NCI-H2196 (cell line): Measurements from ENCODE around the gene CARD10.

Experiments
- DNase-seq: peaks from one replicate; lab custom pipeline; 2025; ENCODE audit not compliant: unreplicated experiment; lab: John Stamatoyannopoulos, UW

CARD10 gene

DNA sequence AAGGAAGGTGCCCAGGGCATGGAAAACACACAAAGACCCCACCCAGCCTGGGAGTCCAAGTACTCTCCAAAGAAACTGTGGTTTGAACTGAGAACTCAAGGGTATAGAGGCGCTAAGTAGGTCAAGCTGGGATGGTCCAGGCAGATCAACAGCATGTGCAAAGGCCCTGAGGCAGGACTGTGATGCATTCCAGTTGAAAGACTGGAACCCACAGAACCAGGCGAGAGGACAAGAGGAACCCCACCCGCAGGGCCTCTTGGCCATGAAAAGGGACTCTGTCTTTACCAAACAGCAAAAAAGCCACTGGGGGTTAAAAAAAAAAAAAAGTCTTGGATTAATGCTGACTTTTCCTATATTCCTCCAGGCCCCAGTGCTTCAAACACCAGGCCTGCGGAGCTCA, 14.3 kb downstream of the CARD10 start:
- DNase-seq = no peak

DNA sequence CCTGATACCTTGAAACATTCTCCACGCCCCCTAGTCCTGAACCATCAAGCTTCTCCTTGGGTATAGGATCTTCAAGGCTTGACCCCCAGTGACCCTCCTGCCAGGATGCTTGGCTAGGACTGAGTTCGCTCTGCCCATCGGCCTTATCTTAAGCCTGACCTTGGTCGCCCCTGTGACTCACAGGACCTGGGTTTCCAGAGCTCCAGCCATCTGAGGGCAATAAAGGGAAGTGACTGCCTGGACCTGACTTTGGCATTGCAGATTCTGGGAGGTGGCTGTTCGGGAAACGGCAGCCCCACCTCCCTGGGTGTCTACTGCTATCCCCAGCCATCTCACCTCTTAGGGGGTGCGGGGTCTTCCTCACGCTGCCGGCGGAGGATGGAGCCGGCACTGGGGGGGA, 15.4 kb downstream of the CARD10 start:
- no peak for DNase-seq

DNA sequence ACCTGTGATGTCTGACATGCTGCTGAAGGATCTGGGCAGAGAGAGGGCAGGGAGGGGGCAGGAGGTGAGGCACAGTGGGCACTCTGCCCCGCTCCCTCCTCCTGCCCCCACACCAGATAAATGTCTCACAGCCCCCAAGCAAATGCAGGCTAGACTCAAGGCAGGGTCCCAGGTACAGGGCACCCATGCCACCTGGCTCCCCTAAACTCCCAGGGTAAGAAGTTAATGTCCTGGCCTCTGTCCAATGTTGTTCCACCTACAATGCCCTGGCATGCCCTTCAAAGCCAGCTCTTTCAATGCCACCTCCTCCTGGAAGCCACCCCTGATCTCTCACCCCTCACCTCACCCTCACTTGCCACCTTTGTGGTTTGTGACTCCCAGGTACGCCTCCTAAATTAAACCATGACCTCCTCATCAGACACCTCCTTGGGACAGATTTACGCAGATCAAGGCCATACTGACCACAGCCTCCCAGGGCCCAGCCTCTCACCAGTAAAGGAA, 16.0 kb downstream of the CARD10 start:
- no peak for DNase-seq

DNA sequence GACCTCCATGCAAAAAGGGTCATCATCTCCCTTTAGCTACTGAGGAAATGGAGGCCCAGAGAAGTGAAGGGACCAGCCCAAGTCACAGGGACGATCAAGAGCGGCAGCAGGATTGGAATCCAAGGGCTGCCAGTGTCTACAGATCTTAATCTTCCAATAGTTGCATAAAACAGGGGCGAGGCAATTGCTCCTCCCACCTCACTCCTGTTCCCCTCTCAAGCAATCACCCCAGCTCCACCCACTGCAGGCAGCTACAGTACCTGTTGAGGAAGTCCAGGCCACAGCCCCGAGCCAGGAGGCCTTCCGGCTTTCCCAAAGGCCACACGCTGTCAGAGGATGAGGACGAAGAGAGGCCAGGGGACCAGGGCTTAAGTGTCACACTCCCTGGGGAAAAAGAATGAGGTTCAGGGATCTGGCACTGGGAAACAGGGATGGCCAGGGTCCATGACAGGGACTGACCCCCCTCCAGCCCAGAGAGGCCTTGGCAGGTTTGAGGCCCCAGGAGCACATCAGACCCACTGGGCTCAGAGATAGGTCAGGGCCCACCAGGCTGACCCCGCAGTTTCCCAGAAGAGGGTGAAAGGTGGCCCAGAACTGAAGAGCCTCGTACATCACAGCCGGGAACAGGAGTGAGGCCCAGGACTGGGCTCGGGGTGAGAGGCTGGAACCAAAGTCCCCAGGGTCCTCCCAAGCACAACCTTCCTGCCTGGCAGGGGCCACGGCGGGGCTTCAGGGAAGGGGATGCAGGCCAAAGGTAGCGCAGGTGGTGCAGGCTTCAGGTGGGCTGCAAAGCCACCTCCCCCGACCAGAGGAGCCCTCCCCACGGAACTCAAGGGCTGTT, 16.7 kb downstream of the CARD10 start:
- peak; percentile 8 for DNase-seq

DNA sequence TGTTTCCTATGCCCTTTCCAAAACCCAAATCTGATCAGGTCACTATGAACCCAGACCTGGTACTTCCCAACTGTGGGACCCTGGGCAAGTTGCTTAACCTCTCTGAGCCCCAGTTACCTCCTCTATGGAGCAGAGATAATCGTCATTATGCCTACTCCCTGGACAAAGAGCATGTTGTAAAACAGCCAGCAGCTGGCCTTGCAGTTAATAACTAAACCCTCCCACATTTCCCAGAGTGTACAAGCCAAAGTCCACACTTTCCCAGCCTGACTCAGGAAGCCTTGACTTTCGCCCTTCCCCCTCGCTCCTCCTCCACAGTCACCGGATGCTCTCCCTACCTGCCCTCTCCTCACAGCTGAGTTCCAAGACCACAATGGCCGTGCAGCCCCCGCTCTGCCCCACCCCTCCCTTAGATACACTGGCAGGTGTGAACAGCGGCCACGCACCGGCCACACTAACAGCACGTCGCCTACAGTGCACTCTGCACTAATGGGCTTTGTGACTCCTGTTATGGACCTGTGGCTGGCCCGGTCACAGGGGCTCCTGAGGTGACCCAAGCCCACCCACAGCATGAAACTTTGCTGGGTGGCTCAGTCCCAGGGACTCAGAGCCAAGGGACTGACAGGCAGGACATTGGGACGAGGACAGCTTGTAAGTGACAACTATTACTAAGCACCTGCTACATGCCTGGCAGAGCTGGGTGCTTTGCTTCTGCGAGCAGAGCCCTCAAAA, 17.4 kb downstream of the CARD10 start:
- DNase-seq = peak; percentile 72

DNA sequence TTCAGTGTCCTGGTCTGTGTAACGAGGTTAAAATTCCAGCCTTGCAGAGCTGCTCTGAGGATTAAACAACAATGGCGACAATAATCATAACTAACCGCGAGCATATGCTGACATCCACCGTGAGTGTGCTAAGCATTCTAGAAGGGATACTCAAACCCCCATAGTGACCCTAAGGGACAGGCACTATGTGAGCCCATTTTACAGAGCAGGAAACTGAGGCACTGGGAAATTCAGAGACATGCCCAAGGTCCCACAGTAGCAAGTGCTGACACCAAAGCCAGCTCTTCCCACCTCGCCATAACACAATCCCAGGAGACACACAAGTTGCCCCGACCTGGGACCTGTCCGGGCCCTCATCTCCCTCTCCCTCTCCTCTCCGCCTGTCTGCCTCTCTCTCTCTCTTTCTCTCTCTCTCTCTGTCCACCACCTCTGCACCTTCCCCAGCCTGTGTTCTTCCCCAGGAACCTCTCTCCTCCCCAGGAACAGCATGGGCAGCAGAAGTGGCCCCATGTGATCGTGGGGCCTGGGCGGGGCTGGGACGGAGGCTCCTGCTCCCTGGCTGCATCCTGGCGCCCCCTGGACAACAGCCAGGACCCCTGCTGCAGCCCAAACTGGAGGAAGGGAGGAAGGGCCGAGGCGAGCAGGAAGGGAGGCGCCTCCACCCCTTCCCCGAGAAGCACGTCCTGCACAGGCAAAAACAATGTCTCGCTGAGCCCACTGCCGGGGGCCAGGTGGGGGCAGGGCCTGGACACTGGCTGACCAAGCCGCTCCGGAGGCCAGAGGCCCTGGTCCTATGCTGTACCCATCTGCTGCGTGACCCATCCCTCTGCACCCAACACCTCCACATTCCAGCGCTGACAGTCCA, 18.2 kb downstream of the CARD10 start:
- DNase-seq = no peak

DNA sequence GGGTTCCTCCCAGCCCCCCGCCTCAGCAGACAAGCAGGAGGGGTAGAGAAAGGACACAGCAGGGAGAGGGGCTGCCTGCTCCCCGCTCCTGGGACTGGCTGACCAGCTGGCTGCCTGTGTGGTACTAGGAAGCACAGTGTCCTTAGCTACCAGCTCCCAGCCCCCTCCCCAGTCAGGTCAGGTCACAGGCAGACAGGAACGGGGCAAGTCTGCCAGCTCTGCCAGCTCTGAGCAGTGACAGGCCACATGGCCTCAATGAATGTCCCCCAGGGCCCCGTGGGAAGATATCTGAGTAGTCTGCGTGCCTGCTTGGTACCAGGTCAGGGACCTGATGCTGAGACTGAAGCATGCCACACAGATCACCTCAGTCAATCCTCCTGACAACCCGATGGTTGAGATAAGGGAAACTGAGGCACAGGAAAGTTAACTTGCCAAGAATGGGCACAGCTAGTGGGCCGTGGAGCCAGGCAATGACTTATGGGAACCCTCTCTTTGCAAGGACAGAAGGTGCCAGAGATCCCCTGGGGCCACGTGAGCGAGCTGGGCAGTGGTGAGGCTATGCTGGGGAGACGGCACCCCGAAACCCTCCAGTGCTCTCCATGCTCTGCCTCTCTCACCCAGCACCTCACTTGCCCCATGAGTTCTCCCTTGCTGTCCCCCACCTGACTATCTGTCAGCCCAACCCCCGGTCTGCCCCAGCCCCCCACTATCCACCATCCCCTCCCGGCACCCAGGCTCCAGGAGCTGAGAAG, 19.2 kb downstream of the CARD10 start:
- DNase-seq = no peak

DNA sequence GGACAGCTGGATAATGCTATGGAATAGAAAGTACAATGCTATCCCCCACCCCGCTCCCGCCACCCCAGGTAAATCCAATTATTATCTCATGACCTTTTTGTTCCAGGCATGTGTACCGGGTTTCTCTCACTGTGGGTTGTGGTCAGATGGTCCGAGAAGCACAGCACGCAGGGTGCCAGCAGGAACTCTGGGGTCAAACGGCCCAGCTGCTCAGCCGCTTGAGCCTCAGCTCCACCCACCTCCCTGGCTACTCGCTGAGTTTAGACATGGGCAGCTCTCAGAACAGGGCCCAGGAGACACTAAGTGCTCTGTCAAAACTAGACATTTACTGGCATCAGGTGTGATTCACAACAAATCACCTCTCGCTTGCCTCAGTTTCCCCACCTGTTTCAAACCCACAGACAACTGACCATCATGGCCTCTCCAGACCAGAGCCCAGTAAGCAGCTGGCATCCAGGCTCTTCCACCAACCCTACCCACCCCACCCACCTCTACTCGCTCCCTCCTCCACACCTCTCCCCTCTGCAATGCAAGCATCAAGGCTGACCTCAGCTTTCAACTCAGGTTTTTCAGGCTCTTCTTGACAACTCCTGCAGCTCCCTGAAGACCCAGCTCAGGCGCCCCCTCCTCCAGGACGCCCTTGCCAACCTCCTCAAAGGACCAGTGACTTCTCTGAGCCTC, 20.0 kb downstream of the CARD10 start:
- no peak for DNase-seq

DNA sequence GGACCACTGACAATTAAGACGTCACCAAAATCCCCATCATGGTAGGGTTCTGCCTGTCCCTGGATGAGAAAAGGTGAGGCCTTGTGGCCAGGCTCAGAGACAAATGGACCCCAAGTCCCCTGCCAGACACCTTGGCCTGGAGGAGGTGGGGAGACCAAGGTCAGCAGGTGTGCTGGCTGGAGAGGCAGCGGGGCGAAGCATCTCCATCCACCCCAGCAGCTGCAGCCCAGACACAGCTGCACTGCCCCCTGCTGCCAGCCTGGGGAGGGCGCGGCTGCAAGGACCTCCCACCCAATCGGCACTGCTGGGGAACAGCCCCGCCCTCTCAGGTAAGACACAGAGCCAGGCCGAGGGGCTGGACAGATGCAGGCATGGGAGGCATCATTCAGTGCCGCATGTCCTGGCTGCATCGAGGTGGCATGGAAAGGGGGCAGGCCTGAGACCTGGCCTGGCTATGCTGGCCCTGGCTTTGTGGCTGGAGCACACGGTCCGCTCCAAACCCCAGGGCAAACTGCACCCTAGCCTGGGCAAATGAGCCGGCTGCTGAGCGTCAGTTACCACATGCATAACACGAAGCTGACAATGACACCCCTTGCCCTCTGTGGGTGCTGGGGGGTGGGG, 20.8 kb downstream of the CARD10 start:
- DNase-seq = peak; percentile 11

DNA sequence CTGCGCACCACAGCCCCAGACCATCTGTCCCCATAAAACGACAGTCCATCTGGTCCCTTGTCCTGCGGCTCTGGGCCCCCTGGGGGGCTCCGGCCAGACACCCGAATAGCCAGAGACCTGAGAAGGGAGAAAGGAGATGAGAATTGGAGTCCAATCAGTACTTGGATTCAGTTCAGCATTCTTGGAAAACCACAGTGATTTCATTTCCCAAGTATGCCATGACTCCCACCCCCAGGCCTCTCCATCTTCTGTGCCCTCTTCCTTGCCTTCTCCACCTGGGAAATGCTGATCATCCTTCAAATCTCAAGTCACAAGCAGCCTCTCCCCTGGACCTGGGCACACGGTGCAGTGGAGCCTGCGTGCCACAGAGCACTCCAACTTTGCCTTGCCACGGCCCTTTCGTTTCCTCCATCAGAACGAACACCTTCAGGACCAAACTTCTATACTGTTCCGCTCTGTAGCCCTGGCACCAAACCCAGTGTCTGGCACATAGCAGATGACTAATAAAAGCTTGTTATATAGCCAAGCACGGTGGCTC, 22.1 kb downstream of the CARD10 start:
- DNase-seq = no peak

DNA sequence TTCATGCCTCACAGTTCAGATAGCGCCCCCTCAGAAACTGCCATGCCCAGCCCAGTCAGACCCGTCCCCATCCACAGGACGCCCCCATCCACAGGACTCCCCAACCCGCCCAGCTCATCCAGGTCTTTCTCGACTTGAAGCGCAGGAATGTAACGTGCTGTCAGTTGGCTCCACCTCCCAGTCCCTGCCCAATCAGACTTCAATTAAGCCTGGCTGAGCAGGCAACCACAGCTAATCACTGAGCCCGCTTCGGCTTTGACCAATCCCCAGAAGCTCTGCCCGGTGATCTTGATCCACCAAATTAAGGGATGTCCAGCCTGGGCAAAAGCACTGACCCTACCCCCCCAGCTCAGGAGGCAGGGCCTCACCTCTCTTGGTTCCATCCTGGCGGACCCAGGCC, 22.6 kb downstream of the CARD10 start:
- DNase-seq = no peak

DNA sequence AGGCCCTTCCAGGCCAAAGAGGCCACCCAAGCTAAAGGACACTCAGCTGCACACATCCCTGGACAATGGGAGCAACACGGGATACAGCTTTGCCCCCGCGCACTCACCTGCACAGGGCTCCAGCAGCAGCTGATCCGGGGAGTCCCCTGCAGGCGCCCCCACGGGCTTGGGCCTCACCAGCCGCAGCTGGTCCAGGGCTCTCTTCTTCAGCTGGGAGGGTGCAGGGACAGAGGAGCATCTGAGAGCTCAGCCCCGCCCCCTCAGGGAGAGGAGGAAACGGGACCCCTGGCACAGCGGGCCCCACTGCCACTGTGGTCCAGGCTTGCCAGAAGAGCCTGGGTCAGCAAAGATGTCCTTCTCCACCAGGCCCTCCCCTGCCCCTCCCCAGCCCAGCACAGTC, 25.2 kb downstream of the CARD10 start:
- DNase-seq = no peak

DNA sequence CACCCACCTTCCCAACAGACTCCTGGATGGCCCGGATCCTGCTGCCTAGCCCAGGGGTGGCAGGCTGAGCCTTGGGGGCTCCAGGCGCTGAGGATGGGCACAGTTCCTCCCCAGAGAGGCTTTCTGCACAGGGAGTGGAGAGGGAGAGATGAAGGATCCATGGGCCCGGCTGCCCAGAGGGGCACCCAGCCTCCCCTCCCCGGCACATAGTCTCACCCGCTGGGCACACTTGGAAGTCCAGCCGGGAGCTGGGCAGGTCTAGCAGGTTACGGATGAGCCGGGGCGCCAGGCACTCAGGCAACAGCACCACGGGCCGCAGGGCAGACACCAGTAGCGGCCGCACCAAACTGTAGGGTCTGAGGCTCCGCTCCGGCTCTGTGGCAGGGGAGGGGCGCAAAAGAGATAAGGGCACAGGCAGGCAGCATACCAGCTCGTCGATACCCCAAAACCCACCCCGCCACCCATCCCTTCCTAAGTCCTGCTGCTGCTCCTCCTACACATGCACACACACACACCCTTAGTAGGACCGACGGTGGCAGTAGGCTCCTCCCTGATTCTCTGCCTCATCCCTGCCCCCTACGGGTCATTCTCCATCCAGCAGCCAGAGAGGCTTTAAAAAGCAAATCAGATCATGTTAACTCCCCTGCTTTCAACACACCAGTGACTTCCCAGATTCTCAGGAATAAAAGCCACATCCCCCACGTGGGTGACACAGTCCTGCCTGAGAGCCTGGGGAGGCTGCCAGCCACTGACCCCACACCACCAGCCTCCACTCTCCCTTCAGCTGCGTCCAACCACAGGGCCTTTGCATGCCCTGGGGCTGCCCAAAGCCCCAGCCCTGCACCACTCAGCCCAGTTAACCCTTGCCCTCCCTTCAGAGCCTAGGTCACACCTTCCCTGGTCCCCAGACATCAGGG, 26.5 kb downstream of the CARD10 start:
- no peak for DNase-seq

DNA sequence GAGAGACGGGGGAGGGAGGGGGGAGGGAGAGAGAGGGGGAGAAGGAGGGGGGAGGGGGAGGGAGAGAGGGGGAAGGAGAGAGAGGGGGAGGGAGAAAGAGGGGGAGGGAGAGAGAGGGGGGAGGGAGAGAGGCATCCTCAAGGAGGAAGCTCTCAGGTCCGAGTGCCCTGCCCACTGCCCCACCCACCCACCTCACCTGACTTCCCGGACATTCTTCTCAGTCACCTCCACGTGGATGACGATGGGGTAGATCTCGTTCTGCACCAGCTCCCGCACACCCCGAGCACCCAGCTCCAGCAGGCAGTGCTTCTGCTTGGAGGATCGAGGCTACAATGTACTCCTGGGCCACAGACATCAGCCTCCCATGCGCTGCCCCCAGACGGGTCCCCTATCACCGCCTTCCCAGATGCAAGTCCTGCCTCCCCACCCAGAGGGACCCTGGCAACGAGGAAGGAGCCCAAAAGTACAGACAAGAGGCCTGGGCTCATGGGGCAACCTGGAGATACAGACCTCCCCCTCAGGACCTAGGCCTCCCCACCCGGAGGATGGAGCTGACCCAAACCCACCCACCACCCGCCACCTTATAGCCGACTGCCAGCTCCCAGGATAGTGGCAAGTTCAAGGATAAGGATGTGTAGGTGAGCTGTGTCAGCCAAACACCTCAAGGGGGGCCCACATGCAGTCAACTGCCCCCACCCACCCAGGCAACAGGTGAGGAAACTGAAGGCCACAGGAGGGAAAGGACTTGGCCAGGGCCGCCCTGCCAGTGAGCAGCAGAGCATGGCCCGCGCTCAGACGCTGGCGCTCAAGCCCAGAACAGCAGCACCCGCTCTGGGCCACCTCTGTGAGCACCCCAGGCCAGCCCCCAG, 27.4 kb downstream of the CARD10 start:
- no peak for DNase-seq

DNA sequence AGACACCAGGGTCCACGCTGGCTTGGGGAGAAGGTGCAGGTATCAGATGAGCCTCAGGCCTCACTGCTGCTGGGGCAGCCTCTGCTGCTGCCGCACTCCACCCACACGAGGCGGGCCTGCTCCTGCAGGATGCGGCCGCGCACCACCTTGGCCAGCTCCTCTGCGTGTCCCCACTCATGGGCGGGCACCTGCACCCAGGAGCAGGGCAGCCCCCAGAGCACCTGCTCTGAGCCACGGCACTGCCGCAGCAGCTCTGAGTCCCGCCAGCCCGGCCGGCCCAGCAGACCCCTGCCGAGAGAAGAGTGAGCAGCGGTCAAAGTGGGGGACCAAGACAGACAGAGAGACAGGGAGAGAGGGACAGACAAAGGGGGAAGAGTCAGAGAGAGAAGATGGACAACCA, 28.1 kb downstream of the CARD10 start:
- DNase-seq = no peak

DNA sequence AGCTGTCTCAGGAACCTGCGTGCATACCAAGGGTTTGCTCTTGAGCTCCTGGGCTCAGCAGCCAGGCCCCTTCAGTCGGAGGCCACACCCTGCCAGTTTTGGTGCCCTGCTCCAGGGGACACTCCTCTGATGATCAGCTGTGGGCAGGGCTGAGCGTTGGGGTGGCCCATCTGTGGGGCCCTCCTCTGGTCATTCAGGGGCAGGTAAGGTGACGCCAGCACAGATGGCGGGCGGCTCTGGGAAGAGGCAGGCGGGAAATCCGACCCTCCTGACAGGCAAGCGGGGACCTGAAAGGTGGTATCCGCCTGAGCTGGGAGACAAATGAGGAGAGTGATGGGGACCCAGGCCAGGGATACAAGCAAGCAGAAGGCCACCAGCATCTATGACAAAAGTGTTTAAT, 29.2 kb downstream of the CARD10 start:
- no peak for DNase-seq

DNA sequence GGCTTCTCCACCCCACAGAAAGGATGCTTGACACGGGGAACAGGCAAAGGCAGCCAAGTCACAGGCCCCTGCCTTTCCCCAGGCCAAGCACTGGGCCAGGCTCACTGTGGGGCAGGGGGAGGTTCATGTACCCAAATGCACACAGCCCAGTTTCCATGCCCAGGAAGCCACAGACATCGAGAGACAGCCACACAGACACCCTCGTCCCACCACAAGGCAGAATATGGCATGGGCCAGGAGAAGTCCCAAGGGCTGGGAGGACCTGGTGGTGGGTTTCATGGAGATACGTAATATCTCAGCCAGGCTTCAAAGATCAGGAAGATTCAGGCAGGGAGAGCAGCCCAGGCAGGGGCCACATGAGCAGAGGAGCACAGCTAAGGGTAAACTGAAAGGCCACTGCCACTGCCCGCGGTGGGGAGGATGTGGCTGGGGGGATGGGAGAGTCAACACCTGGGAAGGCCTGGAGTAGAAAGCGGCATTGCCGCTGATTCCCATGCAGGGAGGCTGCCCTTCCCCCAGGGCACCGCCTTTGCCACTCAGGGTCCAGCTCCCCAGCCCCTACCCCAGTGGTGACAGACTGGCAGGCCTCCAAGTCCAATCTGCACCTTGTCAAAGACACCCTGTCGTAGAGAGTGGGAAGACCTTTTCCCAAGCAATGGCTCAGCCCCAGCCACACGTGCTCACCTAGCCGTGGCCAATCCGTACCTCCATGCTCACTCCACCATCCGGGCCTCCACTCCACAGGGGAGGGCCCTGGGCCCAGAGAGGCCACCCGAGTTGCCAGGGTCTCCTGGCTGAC, 30.7 kb downstream of the CARD10 start:
- DNase-seq = no peak
